EH (cell line): Measurements from ENCODE around the gene RAPGEF1.
"Not testable (repeated sequence)": the region's sequence is repeated elsewhere in the genome, so short reads cannot be mapped to it uniquely, and the experiment has no call there.

Source experiments
- DNase-seq: peaks from one replicate; pipeline ENCODE4 v3.0.0-alpha.2; 2015; ENCODE audit warnings: low read depth

RAPGEF1 gene

DNA sequence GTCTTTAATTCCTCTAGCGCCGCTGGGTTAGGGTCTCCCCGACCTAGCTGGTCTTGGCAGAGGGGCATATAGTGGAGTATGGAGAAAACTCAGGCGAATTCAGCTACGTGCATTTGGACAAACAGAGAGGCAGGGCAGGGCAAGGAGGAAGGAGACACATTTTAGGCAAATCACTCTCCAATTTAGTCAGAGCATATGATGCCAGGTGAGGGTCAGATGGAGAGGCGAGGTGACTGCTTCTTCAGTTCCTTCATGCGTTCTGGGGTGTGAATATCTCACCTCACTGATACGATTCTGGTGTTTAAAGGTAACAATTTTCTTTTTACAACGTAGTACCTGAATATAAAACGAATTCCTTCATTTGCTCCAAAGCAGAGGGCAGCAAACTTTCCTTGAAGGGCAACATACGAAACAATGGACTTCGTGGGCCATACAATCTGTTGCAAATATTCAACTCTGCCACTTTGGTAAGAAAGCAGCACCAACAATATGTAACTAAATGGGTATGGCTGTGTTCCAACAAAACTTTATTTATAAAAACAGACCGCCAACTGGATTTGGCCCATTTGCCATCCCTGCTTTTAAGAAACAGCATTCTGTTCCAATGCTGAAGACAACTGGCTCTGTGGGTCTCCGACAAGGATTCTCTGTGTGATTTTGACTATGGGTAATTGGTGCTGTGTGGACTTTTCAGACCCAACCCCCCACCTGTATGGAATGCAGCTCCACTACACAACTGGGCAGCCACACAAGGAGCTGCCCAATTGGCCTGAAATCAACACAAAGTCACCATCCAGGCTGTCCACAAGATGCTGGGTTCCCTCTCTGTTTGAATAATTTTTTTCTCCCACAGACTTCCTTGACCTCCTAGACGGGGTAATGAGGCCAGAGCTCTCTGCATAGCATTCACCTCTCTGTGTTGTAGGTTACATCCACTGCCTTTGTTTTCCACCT lies 53.8 kb downstream of the RAPGEF1 start:
- no peak for DNase-seq

DNA sequence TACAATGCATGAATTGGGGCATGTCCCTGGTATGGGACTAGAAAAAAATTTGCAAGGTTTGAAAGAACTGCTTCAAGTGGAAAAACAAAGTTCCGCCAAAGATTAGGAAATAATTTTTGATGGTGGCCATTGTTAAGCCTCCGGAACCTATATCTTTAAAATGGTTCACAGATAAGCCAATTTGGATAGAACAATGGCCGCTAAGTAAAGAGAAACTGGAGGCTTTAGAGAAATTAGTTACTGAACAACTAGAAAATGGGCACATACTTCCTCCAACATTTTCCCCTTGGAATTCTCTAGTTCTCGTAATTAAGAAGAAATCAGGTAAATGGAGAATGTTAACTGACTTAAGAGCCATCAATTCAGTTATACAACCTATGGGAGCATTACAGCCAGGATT lies 56.8 kb downstream of the RAPGEF1 start:
- DNase-seq = not testable (repeated sequence)

DNA sequence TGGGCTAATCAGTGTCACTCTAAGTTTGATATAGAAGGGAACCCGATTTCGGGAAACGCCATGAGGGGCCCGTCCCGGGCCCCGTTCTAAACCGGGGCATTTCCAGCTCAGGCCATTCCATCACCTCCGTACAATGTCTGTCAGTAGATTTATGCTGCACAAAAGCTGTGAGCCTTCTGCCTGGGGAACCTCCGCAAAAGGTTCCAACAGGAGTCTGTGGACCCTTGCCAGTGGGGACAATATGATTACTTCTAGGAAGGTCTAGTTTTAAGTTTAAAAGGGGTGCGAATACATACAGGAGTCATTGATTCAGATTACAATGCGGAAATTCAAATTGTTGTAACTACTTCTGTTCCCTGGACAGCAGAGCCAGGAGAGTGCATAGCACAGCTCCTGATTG lies 57.6 kb downstream of the RAPGEF1 start:
- no peak for DNase-seq

DNA sequence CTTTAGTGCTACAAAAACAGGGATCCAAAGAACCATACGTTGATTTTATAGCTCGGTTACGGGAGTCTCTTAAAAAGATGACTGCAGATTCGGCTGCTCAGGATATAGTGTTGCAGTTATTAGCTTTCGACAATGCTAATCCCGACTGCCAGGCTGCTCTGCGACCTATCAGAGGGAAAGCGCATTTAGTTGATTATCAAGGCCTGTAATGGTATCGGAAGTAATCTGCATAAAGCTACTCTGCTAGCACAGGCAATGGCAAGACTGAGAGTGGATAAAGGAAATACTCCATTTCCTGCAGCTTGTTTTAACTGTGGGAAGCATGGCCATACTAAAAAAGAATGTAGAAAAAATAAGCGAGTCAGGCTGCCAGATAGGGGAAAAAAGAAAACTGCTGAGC lies 58.0 kb downstream of the RAPGEF1 start:
- DNase-seq = not testable (repeated sequence)

DNA sequence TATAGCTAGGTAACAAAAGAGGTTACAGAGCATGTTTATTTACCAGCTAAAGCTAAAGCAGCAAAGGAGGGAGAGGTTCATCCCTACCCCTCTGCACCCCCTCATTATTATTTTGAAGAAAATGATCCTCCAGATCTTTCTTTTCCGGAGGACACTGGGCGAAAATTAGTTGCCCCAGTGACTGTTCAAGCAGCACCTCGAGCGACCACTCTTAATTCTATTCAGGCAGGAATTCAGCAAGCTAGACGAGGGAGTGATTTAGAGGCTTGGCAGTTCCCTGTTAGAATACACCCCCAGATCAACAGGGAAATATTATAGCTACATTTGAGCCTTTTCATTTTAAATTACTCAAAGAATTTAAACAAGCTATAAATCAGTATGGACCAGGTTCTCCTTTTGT lies 58.8 kb downstream of the RAPGEF1 start:
- DNase-seq = not testable (repeated sequence)

DNA sequence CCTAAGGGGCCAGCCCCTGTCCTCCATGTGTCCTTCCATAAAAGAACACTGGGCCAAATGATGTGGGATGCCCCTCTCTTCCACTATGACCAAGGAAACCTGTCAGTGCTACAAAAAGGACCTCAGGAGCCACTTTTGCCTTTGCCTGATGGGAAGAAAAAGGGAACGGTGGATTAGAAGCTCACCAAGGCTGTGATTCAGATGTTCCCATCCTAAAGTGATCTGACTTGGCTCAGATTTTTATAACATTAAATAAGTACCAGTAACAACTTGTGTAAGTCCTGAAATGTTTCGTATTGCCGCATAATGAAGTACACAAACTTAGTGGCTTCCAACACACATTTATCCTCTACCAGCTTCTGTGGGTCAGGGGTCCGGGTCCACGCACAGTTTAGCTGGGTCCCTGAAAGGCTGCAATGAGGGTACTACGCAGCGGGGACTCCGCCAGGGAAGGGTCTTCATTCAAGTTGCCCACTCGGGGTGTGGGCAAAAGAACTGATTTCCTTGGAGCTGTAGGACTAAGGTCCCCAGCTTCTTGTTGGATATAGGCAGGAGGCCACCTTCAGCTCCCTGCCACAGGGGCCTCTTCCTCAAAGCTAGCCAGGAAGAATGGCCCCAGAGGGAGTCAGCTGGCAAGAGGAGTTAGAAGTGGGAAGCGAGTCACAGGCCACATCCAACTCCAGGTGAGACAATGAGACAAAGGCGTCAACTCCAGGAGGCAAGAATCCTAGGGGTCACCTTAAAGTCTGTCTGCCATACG lies 60.4 kb downstream of the RAPGEF1 start:
- peak; percentile 20 for DNase-seq

DNA sequence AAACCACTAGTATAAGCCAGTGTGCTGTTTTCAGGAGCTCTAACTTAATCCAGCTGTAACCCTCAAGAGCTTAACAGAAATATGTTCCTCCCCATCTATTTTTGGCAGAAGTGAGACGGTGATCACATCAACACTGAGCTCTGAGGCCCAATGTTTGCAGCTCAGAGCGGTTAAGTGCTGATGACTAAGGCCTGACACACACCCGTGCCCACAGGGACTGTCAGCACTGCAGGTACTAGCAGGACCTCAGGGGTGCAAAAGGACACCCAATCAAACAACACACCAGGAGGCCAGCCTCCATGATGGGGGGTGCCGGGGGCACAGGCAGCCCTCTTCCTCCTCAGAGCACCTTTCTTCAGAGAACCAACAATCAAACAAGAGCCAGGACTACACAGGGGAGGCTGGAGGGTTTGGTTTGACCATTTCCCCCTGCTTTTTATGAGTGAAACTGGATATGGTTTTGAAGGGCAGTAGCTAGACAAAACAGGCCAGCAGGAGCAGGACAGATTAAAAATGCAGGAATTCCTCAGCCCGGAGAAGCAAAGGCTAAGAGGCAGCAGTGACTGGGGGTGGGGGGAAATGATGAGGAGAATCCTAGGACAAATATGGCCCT lies 61.3 kb downstream of the RAPGEF1 start:
- DNase-seq = peak; percentile 97

DNA sequence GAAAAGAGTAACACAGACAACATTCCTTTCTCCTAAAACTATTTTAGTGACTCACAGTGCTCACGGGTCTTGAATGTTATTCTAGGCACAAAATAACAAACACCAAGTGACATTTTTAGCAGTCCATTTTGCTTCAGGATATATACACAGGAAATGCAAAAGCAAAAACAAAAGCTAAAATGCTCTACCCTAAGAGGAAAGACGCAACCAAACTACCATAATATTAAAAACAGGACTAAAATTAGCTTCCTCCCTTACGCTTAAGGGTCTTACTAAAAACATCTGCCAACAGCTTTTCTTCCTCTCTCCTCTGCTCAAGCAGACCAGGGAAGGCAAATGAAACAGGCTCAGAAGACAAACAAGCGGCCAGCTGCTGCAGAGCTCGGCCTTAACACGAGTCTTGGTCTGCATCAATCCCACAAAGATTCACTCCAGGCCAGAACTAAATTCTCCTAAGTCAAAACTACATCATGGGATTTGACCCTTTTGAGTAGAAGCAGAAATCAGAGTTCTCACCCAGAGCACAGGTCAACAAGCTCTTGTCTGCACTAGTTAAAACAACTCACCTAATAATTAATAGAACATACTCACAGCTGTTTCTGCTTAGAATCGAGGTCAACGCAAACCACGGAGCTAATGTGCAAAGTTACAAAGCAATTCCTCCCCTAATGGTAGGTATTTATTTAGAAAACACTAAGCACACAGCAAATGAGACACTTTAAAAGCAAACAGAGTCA lies 62.3 kb downstream of the RAPGEF1 start:
- DNase-seq = peak; percentile 90

DNA sequence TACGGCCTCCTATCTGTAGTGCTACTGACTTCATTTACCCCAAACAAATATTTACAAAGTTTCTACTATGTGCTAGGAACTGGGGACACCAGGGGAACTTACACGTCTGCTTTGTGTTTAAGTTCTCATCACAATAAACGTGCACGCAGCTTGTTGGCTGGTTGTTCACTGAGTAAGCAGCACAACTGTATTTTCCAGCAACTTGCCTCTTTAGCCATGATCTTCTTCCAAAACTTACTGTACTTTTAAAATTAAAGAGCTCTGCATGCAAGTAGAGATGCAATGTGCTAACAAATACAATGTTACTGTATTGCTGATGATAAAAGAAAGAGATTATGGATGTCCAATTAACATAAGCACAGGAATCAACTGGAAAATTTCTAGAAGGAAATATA lies 62.8 kb downstream of the RAPGEF1 start:
- DNase-seq = no peak

DNA sequence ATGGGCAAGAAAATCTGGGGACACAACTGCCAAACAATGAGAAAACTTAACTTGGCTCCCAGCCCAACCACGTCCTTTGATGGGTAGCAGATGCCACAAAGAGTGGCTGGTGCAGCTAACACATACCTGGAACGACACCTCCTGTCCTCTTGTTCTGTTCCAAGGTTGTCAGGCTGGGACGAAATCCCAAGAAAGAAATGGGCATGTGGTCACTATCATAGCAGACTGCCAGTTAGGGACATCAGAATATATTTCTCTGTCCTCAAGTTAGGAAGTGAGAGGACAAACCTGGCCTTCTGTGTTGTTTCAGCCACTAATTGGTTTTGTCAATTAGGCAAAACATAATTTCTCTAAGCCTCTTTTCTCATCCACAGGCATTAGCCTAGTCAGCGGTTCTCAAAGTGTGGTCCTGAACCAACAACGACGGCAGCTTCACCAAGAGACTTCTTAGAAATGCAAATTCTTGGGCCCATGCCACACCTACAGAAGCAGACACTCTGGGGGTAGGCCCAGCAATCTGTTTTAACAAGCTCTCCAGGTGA lies 63.4 kb downstream of the RAPGEF1 start:
- DNase-seq = no peak

DNA sequence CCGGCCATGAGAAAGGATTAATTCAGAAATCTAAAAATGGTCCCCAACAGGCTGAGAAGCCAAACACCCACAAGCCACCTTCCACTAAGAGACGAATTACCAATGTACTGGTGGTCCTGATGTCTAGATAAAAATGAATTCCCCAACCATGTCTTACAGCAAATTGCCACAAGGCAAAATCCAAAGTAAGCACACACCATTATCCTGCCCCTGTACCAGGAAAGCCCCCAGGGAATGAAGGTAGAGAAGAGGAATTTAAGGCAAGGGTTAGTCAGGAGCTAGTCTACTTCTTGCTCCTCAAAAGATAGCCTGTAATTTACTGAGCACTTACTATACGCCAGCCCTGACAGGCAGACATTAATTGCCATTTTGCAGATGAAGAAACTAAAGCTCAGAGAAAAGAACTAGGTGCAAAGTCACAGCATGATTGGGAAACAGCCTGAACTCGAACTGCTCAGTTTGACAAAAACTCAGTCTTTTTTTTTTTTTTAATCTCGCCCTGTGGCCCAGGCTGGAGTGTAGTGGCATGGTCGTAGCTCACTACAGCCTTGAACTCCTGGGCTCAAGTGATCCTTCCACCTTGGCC lies 64.3 kb downstream of the RAPGEF1 start:
- no peak for DNase-seq

DNA sequence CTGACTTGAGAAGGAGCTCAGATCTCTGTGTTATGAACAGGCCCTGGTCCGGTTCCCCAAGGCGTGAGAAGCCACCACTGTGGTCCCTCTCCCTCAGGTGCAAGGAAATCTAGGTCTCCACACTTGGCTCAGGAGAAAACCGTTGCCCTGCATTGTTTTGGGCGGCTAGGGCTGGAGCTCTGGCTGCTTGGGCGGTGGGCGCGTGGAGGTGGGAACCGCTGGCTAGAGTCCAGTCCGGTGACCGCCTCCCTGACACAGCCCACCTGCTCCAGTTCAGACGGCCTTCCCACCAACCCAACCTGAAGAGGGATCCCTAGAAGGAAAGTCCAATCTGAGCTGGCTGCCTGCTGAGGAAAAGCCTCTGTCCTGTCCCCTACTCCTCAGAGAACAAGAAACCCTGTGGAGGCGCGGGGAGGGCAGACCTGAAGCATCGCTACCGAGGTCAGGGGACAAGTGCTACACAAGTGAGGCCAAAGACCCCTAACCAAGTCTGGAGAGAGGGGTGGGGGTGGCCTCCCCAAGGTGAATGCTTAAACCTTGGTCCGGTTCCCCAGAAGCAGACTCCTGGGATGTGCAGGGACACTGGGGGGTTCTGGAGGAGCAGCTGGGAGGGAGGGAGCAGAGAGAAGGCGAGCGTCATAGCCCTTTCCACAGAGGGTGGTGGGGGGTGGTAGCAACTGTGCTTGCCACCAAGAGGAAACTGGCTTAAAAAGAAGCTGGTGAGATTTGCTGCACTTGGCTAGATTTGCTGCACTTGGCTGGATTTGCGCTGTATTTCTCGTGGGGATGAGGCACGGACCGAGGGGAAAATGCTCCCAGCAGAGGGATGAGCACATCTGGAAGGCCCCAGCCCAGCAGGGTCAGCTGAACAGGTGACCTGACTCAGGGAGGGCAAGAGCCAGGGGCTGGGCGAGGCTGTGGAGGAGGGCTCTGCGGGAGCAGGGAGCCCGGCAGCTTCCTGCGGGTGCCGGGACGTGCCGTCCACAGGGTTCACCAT lies 65.2 kb downstream of the RAPGEF1 start:
- no peak for DNase-seq

DNA sequence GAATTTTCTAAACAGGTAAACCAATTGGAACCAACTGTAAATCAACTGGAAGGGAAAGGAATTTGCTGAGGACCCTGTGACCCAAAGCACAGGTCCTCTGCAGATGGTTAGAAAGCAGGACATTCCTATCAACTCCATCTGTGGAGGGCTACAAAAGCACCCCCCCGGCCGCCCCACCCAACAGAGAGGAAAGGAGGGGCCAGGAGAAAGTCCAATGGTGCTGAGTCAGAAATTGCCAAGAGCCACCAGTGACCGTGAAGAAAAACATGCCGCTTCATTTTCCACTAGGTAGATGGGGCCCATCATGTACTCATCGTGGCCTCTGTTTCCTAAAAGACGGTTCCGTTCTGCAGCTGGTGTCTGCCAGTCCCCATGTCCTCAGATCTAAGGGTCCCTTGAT lies 66.3 kb downstream of the RAPGEF1 start:
- peak; percentile 15 for DNase-seq

DNA sequence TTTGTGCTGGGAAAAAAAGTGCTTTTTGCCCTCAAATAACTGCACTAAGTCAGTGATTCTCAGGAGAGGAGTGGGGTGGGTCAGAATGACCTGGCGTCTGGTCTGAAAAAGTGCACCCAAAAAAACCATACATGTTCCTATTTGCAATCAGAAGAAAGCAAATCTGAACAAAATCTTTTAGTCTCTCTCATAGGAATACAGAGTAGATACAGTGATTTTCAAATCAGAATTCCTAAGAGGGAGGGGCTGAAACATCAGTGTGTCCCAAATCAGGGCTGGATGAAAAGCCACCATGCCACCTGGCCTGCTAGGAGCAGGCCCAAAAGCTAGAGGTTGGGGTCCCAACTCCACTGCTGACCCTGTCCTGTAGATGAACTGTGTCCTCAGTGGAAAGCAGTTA lies 66.8 kb downstream of the RAPGEF1 start:
- DNase-seq = no peak

DNA sequence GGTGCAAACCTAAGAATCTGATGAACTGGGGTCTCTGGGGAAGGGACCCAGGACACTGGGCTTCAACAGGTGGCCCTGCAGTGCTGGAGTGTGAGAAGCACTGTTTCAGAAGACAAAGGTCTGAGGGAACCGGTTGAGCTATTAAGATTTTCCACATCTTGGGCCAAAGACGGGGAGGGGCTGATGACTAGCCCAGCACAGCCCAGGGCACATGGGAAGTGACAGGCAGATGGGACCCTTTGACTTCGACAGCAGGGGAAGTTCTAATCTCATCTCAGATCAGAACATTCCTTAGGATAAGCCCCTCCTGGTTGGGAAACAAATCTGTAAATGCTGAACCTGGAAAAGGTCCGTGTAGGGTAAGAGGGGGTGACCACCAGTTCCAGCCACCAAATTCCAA lies 67.4 kb downstream of the RAPGEF1 start:
- no peak for DNase-seq

DNA sequence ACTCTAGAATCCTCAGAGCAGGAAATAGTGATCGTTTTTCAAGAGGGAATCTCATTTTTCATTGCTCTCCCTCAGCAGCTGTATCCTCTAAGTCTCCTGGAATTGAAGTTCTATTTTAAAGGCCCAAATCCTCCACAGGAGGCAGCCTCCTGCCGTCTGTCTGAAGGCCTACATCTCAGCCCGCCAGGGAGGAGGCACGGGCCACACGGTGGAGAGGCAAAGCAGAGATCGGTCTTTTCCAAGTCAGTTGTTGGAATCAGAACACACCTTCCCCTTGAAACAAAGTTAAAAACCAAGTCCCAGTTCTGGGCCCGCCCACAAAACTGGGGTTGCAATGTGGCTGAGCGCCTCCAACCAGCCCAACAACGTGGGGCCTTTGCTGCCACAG lies 68.7 kb downstream of the RAPGEF1 start:
- no peak for DNase-seq

DNA sequence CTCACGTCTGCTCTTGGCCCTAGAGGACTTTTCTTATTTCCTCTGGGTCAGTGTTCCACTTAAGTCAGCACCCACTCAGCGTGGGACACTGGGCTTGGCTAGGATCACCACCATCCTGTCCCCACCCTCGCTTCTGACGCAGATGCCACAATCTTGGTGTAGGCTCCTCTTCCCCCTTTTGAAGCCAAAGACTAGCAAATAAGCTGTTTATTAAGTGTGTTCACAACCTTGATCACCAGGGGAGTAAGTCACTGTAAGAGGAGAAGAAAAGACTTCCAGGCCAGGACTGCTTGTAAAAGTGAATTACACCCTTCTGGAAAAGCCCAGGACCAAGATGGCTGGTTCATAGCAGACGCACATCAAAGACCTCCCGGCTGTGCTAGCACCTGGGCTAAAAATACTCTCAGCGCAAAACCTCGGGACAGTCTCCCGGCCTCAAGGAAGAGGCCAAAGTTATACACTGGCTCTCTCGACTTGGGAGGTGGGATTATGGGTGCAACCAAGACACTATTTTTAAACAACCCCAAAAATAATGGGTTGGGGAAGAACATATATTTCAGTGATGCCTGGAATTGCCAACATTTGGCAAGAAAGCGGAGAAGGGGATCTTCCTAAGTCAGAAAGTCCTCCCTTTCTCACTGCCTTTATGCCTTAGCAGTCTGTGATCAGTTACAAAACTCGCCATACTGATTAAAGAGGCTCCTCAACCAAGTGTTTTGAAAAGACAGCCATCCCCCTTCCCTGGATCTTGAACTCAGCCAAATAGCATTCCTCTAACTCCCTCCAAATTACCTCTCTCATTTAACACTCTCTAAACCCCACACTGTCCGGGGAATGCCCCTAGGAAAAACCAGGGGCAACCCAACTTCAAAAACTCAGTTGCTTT lies 69.4 kb downstream of the RAPGEF1 start:
- peak; percentile 16 for DNase-seq

DNA sequence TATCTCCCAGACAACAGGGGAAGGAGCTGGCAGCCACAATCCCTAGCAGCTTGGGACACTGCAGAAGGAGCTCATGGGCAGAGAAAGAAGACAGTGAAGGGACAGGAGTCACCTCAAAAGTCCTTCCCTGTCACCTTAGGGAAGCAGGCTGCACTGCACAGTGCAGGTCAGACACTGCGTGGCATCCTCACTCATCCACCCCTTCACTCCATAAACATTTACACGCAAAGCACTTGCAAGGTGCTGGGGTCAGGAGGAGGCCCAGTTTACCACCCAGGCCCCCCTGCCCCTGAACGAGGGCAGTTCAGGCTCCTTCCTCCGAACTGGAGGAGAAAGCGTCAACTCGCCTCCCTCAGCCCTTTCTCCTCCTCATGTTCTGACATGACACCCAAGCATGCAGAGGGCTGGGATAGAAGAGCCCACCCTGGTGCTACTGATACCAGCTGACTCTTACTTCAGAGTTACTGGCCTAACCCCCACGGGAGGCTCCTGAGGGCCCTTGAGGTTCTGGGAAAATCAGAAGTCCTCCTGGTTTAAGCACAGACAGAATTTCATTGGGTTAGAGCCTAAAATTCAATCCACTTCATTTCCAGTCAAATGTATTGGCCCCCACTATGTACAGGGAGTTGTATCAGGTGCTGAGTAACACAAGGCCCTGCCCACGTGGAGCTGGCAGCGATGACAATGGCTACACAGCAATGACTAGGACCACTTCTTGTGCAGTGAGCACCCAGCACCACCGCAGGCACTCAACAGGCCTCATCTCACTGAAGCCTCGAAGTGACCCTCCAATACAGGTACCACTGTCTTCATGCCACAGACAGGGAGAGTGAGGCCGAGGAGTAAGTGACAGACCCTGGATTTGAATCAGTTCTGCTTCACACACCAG lies 70.4 kb downstream of the RAPGEF1 start:
- no peak for DNase-seq
